Measurements from ENCODE around the gene MYO1G. TPM values are rescaled to one million over a fixed set of nuclear protein-coding genes. Genes with fewer than 3 reads are reported as not detected.

MYO1G gene
- total RNA-seq, 1 experiment from 2014 or later: 0.57 TPM

- H3K9ac ChIP-seq (ENCODE audit: extremely low read depth, insufficient read length, low read length): no peak overlapping the region
- no peak overlapping the region for H2BK20ac ChIP-seq (ENCODE audit: low read depth, low read length, poor library complexity, severe bottlenecking)
- H3K27ac ChIP-seq (ENCODE audit: insufficient read length, low read depth, low read length): no peak overlapping the region
- no peak overlapping the region for H3K4ac ChIP-seq (ENCODE audit: low read depth, low read length)
- no peak overlapping the region for H4K5ac ChIP-seq (ENCODE audit: insufficient read length, low read depth, low read length)
- Mint-ChIP-seq H3K27me3 (ENCODE audit: low read depth) (peaks cover 8% of the 10 kb centered on the region), H3K27ac (no peak overlapping the region), H3K9me3 (no peaks in the 10 kb centered on the region), H3K4me1 (peaks cover 4 to 9% of the 10 kb centered on the region in 2 experiments), H3K36me3 (ENCODE audit: insufficient read depth in 1 of 3, low read depth in 3 of 3) (no peaks in the 10 kb centered on the region), H3K4me3 (no peak overlapping the region)
- H2AFZ ChIP-seq (ENCODE audit: low read length): no peak overlapping the region
- no peaks in the 10 kb centered on the region for H3K9me3 ChIP-seq (ENCODE audit: control insufficient read depth, low read depth, low read length)
- no peak overlapping the region for H2BK5ac ChIP-seq (ENCODE audit: insufficient read length, low read length)
- H3K79me2 ChIP-seq (ENCODE audit: insufficient read depth, low read length): no peaks in the 10 kb centered on the region
- no peak overlapping the region for H3K23ac ChIP-seq (ENCODE audit: insufficient read length, low read depth, low read length)
- peaks cover 2% of the 10 kb centered on the region; the same call in 1 of the 2 replicates for H3K4me1 ChIP-seq (ENCODE audit: insufficient read depth, low read length)
- no CpG with 5 or more reads among the region's 5 CpGs for WGBS (ENCODE audit: extremely low coverage, insufficient read length, low lambda C conversion rate)
- DNase-seq: no peak
- TF ChIP-seq, protein P1, sequence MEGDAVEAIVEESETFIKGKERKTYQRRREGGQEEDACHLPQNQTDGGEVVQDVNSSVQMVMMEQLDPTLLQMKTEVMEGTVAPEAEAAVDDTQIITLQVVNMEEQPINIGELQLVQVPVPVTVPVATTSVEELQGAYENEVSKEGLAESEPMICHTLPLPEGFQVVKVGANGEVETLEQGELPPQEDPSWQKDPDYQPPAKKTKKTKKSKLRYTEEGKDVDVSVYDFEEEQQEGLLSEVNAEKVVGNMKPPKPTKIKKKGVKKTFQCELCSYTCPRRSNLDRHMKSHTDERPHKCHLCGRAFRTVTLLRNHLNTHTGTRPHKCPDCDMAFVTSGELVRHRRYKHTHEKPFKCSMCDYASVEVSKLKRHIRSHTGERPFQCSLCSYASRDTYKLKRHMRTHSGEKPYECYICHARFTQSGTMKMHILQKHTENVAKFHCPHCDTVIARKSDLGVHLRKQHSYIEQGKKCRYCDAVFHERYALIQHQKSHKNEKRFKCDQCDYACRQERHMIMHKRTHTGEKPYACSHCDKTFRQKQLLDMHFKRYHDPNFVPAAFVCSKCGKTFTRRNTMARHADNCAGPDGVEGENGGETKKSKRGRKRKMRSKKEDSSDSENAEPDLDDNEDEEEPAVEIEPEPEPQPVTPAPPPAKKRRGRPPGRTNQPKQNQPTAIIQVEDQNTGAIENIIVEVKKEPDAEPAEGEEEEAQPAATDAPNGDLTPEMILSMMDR (conservative IDR thresholded peaks at IDR 0.05): no peak
- H3K23me2 ChIP-seq (ENCODE audit: insufficient read length, low read depth, low read length, poor library complexity, severe bottlenecking): no peaks in the 10 kb centered on the region
- no peaks in the 10 kb centered on the region for H3K27me3 ChIP-seq (ENCODE audit: insufficient read depth, low read length)
- H3K56ac ChIP-seq (ENCODE audit: insufficient read length, low read depth, low read length): no peak overlapping the region
- no peak overlapping the region for H4K8ac ChIP-seq (replicated peaks; ENCODE audit: insufficient read length, low read depth, low read length)
- no peak overlapping the region for H3K18ac ChIP-seq (ENCODE audit: insufficient read length, low read depth, low read length)
- no peak overlapping the region for H3K4me2 ChIP-seq (ENCODE audit: insufficient read depth, insufficient read length, low read length)
- H2BK15ac ChIP-seq (ENCODE audit: low read depth, low read length): no peak overlapping the region
- H4K20me1 ChIP-seq (ENCODE audit: control insufficient read depth, insufficient read depth, insufficient read length): no peaks in the 10 kb centered on the region
- H3K79me1 ChIP-seq (ENCODE audit: insufficient read depth, low read depth, low read length, poor library complexity, severe bottlenecking): no peaks in the 10 kb centered on the region
- H2AK5ac ChIP-seq (ENCODE audit: insufficient read length, low read length): no peak overlapping the region
- H4K91ac ChIP-seq (ENCODE audit: insufficient read length, low read depth, low read length): no peak overlapping the region
- H3T11ph ChIP-seq (ENCODE audit: low read length): no peak overlapping the region
- no peak overlapping the region for H2BK120ac ChIP-seq (ENCODE audit: low read depth, low read length, poor library complexity, severe bottlenecking)
- no peak overlapping the region for H3K14ac ChIP-seq (ENCODE audit: insufficient read depth, low read length)
- H2BK12ac ChIP-seq (ENCODE audit: insufficient read length, low read depth, low read length): no peak overlapping the region
These were observed 41.4 kb downstream of the MYO1G start for GRCh38 chr7:44937426-44937825.

Measured in H9 (cell line).